Epithelial cell of proximal tubule (primary cell): Measurements from ENCODE around the gene TSSK2. TPM values are rescaled to one million over a fixed set of nuclear protein-coding genes. Genes with fewer than 3 reads are reported as not detected.

Source experiments
- DNase-seq: peaks from one replicate; pipeline ENCODE4 v3.0.0-alpha.2; 2011; ENCODE audit warnings: low read depth
- H3K4me3 ChIP-seq: 2 replicates; pipeline ENCODE4 v1.5.1; 2011; ENCODE audit warnings: low read depth, mild to moderate bottlenecking, low read length
- CTCF ChIP-seq: conservative IDR thresholded peaks from 2 replicates; pipeline ENCODE4 v1.5.1; 2012; ENCODE audit warnings: low read depth, mild to moderate bottlenecking, low read length
- total RNA-seq: library from RNA; depleted of rRNA; stranded (reverse); fragments of >200 nt; gene quantifications from 2 replicates; pipeline ENCODE4 v1.2.3, GENCODE V29; 2015

The TSSK2 gene
- total RNA-seq, 1 donor from 2014 or later = not detected

GRCh38 chr22:19097518-19097917 is 33.6 kb upstream of the TSSK2 start:
- TF ChIP-seq CTCF = no peak
- no peak for DNase-seq
- no peak overlapping the region for H3K4me3 ChIP-seq

DNA sequence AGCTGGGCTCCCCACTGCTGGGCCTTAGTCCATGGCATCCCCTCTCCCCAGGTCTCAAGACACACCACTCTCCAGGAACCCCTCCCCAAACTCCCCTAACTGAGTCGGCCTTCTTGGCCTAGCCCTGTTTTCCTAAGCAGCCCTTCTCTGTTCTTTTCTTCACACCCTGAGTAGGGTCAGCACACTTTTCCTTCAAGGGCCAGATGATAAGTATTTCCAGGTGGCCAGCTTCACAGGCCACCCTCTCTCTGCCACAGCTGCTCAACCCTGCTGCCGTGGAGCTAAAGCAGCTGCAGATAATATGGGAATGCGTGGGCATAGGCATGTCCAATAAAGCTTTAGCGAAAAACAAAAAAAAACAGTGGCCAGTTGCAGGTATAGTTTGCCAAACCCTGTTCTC is 33.0 kb upstream of the TSSK2 start:
- no peak for TF ChIP-seq CTCF
- H3K4me3 ChIP-seq = no peak overlapping the region
- no peak for DNase-seq

GRCh38 chr22:19103880-19104821 is 27.0 kb upstream of the TSSK2 start:
- no peak overlapping the region for H3K4me3 ChIP-seq
- DNase-seq = no peak
- no peak for TF ChIP-seq CTCF

GRCh38 chr22:19105456-19105855 is 25.7 kb upstream of the TSSK2 start:
- DNase-seq = no peak
- no peak for TF ChIP-seq CTCF
- H3K4me3 ChIP-seq = no peak overlapping the region

DNA sequence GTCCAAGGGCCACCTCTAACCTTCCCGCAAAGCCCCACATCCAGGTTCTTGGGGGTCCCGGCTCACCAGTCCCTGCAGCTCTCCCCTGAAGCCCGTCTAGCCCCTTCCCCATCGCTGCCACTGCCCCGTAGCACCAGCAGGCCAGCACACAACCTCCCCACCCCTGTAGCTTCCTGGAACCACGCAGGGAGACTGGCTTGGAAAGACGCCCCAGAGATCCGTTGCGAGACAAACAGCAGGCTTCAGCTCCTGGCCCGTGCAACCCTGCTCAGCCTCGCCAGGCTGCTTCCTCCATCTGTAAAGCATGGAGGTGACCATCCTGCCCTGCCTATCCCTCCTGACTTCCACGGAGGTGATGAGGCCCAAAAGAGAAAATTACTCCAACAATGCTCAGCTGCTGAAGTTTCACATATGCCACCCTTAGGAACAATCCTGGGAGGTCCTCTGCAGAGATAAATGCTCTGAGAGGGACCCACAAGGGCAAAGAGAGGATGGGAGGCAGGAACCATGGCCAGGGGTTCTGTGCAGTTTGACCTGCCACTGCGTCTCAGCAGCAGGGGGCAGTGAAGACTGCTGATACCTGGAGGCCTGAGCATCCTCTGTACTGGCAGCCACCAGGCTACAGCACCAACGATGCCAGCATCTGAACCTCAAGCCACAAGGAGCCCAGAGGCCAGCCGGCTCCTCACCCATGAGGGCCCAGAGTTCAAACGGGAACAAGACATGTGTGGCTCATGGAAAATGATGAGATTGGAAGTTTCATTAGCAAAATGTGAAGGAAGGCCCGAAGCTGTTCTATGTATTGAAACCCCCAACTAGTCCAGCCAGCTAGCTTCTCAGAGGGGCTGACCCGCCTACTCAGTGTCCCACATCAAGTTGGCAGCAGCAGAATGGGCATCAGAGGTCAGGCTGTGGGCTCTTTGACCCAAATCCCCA is 25.0 kb upstream of the TSSK2 start:
- H3K4me3 ChIP-seq = no peak overlapping the region
- DNase-seq = no peak
- TF ChIP-seq CTCF = peak; percentile 51

DNA sequence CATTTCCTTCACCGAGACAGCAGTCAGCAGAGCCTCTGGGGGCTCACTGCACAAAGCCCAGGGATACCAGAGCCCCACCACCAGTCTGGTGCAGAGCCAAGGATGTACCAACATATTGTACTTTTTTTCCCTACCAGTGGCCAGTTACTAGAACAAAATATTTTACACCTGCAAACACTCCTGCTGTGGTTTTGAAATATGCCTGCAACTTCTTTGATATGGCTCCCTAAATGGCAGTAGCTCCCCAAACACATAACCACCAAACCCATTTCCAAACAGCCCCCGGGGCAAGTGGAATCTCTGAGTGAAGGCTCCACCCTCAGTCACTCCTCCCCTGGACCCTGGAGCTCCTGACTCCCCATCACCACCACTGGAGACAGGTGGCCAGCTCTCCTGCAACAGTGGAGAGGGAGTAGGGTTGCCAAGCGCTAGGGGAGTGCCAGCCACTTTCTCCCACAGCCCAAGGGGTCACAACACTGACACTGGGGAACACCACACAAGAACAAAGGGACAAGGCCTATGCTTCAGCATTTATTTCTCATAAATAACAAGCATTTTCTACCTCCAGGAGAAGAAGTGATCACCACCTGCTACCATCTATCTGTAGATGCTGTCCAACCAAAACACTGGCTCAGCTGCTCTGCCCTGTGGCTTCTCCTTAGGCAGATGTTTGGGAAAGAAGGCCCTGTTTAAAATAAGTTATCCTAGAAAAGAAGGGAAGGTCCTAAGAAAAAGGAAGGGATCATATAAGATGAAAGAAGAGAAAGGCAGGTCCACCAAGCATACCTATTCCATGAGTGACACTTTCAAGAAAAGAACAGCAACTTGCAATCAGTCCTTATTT is 24.0 kb upstream of the TSSK2 start:
- no peak overlapping the region for H3K4me3 ChIP-seq
- DNase-seq = no peak
- no peak for TF ChIP-seq CTCF
